ENCODE measurements around the gene PLA2G5.
"Not testable (repeated sequence)": the region's sequence is repeated elsewhere in the genome, so short reads cannot be mapped to it uniquely, and the experiment has no call there.

PLA2G5 gene

DNA sequence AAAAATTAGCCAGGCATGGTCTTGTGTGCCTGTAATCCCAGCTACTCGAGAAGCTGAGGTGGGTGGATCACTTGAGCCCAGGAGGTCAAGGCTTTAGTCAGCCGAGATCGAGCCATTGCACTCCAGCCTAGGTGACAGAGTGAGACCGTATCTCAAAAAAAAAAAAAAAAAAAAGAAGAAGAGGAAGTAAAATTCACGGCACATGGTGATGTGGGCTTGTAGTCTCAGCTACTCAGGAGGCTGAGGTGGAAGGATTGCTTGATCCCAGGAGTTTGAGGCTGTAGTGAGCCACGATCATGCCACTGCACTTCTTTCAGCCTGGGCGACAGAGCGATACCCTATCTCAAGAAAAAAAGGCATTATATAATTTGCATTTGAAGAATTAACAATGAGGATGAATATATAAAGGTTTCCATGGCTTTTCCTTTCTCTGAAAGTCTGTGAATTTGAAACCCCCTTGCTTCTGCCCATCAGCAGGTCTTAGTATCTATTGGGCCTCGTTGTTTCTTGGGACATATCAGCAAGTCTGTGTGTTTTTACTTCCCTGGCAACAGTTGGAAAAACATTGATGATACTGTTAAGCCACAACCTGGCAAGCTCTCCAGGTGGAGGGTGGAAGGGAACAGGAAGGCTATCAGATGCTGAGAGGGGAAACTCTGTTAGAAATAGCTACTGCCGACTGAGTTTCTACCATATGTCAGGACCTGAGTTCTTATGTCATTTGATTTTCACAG is 53.9 kb downstream of the PLA2G5 start:
- no peak for DNase-seq

DNA sequence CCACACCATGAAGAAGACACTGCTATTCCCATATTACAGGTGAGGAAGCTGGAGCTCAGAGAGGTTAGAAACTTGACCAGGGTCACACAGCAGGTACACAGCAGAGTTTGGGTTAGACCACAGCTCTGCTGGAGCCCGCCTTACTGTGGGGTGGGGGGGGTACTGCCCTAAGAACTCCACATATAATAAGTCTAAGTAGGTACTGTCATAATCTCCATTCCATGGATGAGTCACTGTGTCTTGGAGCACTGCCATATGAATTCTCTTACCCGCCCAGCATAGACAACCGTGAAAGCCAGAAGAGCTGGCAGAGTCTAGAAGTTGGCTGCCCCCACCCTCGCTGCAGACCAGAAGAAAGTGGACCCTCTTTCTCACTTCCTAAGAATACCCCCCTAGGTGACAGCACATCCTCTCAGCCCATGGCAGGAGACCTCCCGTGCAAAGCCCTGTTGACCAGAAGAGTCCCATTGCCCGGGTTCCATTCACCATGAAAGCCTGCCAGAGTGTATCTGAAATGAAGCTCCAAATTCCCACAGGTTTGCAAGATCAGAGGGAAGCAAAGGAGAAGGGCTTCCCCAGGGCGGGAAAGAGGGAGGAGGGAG is 54.6 kb downstream of the PLA2G5 start:
- no peak for DNase-seq

DNA sequence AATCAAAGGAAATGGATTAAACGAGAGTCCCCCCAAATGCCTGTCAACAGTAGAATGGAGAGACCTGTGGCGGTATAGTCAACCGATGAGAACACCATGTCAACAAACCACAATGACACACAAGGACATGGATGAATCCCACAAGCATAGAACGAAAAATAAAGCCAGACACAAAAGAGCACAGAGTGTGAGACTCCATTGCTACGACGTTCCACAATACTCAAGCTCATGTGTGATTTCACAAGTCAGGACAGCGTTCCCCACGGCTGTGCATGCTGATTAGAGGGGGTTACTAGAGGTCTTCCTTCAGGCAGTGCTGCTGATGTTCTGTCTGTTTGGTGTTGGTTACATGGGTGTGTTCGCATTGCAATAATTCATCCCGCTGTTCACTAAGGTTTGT is 55.1 kb downstream of the PLA2G5 start:
- no peak for DNase-seq

DNA sequence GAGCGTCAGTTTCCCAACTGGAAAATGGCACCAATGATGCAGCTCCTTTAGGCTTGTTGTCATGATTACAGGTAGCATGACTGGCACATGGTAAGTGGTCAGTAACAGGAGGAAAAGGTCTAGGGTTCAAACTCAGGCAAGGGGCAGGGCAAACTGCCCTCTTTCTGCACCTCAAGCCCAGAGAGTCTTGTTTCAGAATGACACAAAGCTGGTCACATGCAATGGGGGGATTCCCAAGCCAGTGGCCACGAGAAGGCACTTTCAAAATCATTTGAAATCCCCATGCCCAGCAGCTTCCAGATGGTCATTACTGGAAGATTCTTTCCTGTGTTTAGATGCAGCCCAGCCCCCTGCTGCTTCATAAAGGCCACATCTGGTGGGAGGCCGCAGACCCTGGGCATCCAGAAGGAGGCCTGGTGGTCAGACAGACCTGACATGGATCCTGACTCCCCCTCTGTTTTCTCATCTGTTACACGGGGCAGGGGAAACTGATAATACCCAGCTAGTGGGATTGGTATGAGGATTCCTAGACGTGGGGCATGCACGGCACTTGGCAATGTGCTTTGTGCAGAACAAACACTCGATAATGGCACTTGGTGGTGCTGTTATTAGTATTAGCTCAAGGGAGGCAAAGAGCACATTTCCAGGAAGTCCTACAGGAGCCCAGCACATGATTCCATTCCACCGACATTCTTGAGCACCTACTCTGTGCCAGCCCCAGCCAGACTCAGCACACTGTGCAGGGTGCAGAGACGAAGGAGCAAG is 56.2 kb downstream of the PLA2G5 start:
- DNase-seq: no peak

DNA sequence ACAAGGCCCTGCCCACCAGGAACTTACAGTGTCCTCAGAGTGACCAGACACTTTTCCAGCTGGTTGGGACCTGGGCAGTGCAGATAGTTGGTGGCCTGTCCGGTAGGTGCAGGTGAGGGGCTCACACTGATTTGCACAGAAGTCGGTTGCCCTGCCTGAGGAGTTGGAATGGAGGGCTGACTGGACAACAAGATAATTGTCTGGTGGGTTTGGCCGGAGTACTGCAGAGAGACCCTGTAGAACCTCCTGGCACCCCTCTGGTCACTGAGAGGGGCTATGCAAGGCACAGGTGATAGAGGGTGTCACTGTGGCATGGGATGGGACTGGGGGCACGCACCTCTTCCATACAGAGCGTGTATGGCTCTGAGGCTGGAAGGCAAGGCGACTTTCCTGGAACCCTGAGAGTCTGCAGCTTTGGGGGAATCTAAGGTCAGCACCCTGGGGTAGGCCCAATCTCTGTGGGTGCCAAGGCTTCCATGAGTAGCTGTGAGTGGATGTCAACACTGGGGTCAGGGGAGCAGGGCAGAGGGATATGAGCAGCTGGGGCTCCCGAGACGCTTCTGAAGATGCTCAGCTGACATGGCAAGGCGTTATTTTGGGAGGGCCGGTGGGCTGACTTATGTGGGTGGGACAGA is 56.9 kb downstream of the PLA2G5 start:
- no peak for DNase-seq

DNA sequence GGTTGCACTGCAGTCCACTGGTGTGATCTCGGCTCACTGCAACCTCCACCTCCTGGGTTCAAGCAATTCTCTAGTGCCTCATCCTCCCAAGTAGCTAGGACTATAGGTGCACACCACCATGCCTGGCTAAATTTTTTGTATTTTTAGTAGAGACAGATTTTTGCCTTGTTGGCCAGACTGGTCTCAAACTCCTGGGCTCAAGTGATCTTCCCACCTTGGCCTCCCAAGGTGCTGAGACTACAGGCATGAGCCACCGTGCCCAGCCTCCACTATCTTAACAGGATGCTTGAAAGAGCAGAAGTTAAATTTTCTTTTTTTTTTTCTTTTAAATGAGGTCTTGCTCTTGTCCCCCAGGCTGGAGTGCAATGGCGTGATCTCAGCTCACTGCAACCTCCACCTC is 60.5 kb downstream of the PLA2G5 start:
- not testable (repeated sequence) for DNase-seq

DNA sequence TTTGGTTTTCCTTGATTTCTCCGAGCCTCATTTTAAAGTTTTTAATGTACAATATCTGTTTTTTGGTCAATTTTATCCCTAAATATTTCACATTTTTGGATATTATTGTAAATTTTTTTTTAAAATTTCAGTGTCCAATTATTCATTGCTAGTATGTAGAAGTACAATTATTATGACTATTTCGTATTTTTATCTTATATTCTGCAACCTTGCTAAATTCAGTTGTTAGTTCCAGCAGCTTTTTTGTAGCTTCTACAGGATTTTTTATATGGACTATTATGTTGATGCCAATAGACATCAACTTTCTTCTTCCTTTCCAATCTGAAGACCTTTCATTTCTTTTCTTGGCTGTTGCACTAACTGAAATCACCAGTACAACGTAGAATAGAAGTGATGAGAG is 65.0 kb downstream of the PLA2G5 start:
- DNase-seq: no peak

DNA sequence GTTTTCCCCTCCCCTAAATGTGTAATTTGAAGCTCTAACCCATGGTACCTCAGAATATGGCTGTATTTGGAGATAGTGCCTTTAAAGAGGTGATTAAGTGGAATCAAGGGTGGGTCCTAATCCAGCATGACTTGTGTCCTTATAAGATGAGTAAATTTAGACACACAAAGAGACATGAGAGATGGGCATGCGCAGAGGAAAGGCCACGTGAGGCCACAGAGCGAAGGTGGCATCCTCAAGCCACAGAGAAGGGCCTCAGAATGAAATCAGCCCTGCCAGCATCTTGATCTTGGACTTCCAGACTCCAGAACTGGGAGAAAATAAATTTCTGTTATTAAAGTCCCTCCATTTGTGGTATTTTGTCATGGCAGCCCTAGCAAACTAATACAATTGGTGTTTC is 66.3 kb downstream of the PLA2G5 start:
- DNase-seq: no peak

DNA sequence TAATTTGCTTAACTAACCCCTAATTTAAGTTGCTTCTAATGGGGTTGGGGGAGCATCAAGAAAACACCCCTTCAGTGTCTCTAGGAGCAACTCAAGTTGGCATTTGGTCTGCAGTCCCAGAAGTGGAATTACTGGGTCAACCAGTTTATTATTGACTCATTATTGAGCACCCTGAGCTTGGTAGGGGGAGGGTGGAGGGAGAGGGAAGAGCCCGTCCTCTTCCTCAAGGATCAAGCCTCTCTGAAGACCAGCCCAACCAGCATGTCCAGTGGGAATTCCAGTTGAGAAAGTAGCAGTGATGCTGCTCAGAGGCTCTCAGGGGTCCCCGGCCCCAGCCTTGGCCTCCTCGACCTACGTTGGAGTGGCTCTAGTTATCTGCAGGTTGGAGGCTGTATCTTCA is 67.1 kb downstream of the PLA2G5 start:
- DNase-seq: no peak

DNA sequence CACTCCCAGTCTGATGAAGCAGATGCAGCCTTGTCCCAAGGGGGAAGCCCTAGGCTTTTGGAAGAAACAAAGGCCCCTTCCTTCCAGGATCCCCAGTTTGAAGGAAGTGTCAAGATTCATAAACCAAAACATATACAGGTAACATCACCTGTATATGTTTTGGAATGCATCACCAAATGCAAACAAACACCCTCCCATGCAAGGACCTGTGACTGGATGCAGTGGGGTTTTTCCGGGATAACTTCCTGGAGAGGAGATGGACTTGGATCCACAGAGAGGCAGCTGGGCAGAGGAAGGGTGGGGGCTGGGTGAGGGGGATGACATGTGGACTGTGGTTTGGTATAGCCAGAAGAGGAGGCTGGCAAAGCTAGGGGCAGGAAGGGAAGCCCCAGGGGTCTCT is 67.6 kb downstream of the PLA2G5 start:
- DNase-seq: no peak

DNA sequence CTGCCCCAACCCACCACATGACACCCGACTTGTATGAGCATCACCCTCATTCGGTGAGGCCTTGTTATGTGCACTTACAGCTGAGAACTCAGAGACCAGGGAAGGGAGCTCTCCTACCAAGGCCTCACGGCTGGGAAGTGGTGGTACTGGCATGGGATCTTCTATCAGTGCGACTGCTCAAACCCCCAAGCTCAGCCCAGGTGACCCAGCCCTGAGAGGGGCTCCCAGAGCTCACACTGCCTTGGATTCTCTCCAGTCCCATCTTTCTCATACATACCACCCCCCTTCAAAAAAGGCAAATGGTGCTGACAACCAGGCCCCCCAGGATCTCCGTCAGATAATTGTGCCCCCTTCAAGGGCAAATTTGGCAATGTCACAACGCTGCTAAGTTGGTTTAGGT is 68.4 kb downstream of the PLA2G5 start:
- no peak for DNase-seq

DNA sequence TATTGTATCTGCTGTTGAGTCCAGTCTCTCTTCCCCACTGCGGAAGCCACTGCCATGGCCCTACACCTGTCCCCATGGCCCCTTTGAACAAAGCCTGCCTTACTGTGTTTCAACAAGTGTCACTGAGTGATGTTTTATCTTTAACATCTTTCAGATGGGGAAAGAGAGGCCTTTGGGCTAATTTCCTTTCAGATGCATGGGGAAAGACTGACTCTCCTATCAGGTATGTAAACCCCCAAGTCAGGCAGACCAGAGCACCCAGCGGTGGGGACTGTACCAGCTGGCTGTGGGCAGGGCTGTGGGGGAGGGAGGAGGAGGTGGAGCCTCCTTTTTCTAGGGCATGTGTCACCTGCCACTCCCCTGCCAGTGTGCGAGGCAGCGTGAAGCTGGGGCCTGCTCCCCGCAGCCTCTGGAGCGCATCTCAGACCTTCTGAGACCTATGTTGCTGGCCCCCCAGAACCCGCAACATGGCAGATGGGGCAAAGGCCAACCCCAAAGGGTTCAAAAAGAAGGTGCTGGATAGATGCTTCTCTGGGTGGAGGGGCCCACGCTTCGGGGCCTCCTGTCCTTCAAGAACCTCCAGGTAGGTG is 69.1 kb downstream of the PLA2G5 start, which contains the start of gene PLA2G2F:
Gene PLA2G2F (plus strand): TSS at position 363 of the 590 bp plus-strand sequence. CDS start 105 bp downstream, at position 468.
- DNase-seq: no peak

DNA sequence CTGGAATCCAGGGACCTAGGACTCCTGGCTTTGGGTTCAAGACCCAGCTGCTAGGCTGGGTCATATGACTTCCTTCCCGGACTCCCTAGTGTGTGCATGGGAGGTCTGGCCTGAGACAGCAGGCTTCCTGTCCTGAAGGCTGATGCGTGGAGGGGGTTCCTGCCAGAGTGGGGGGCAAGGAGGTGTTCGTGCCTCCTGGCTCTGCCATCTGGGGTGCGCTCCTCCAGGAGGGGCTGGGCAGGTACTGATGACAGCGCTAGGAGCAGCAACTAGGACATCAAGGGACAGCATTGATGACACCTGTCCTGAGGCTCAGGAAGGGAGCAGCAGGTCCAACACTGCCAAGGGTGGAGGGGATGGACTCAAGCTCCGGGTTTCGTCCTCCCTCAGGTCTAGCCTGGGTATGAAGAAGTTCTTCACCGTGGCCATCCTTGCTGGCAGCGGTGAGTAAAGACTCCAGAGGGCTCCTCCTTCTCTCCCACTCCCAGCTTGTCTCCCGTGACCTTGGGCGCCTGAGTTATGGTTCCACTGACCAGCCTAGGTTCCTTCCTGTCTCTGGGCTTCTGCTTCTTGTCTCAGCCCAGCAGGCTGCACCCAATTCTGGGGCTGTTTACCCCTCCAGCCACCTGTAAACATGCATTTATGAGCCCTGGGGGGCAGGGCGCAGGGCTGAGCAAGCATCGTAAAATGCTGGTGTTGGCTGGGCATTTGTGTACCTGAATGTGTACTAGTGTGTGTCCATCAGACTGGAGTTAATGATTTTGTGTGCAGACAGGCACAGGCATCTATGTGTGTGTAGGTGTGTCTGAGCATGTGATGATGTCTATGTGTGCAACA is 70.0 kb downstream of the PLA2G5 start:
- DNase-seq: no peak

DNA sequence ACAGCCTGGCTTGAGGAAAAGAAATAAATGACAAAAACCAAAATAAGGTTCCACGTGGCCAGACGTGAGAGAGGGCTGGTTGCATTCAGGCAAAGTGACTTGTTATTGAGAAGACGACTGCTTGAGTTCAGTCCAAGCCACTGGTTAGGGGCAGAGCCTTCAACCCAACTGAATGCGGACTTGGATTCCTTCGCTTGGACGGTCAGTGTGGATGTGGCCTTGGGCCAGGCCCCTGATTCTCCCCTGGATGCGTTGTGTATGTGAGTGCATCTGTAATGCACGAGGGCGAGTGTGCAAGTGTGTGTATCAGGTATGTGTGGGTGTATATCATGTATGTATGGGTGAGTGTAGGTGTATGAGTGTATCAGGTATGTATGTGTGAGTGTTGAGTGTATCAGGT is 71.0 kb downstream of the PLA2G5 start:
- no peak for DNase-seq

DNA sequence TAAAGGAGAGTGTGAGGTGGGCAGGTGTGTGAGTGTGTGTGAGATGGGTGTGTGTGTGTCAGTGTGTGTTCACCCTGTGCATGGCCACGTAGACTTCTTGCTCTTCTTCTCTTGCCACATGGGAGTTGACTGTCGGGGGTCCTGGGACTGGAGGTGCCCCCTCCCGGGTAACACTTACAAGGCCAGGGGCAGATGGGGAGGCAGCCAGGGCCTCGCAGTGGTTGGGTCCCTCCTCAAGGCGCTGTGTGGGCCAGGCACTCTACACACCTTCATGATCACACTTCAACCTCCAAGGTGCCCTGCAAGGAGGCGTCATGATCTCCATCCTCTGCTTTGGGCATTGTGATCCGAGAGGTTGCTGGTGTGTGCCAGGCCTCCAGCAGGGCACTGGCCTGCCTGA is 71.5 kb downstream of the PLA2G5 start:
- no peak for DNase-seq
